ENCODE measurements around the gene COMT.
"Not testable (repeated sequence)": the region's sequence is repeated elsewhere in the genome, so short reads cannot be mapped to it uniquely, and the experiment has no call there.

Gene COMT

GRCh38 chr22:19904935-19905334 lies 36.6 kb upstream of the COMT start:
- no peak for DNase-seq (ENCODE audit: low read depth in 1 of 2, low spot score in 1 of 2)
- no peak overlapping the region for H3K27ac ChIP-seq (replicated peaks)
- H3K4me3 ChIP-seq (replicated peaks; ENCODE audit: insufficient read depth, low read length), result no peak overlapping the region
- TF ChIP-seq REST (IDR thresholded peaks at IDR 0.05; ENCODE audit: insufficient replicate concordance, low read depth), result no peak
- no peak for TF ChIP-seq POLR2AphosphoS5 (IDR thresholded peaks at IDR 0.05; ENCODE audit: low read depth)
- TF ChIP-seq, protein P1, sequence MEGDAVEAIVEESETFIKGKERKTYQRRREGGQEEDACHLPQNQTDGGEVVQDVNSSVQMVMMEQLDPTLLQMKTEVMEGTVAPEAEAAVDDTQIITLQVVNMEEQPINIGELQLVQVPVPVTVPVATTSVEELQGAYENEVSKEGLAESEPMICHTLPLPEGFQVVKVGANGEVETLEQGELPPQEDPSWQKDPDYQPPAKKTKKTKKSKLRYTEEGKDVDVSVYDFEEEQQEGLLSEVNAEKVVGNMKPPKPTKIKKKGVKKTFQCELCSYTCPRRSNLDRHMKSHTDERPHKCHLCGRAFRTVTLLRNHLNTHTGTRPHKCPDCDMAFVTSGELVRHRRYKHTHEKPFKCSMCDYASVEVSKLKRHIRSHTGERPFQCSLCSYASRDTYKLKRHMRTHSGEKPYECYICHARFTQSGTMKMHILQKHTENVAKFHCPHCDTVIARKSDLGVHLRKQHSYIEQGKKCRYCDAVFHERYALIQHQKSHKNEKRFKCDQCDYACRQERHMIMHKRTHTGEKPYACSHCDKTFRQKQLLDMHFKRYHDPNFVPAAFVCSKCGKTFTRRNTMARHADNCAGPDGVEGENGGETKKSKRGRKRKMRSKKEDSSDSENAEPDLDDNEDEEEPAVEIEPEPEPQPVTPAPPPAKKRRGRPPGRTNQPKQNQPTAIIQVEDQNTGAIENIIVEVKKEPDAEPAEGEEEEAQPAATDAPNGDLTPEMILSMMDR (IDR thresholded peaks at IDR 0.05; ENCODE audit: insufficient read depth, low read length), result no peak
- TF ChIP-seq SPI1 (IDR thresholded peaks at IDR 0.05; ENCODE audit: borderline replicate concordance, low read depth), result no peak
- no peak for TF ChIP-seq GABPA (IDR thresholded peaks at IDR 0.05; ENCODE audit: low read depth)
- H3K27me3 ChIP-seq (ENCODE audit: insufficient read depth, poor library complexity, severe bottlenecking), result no peaks in the 10 kb centered on the region

DNA sequence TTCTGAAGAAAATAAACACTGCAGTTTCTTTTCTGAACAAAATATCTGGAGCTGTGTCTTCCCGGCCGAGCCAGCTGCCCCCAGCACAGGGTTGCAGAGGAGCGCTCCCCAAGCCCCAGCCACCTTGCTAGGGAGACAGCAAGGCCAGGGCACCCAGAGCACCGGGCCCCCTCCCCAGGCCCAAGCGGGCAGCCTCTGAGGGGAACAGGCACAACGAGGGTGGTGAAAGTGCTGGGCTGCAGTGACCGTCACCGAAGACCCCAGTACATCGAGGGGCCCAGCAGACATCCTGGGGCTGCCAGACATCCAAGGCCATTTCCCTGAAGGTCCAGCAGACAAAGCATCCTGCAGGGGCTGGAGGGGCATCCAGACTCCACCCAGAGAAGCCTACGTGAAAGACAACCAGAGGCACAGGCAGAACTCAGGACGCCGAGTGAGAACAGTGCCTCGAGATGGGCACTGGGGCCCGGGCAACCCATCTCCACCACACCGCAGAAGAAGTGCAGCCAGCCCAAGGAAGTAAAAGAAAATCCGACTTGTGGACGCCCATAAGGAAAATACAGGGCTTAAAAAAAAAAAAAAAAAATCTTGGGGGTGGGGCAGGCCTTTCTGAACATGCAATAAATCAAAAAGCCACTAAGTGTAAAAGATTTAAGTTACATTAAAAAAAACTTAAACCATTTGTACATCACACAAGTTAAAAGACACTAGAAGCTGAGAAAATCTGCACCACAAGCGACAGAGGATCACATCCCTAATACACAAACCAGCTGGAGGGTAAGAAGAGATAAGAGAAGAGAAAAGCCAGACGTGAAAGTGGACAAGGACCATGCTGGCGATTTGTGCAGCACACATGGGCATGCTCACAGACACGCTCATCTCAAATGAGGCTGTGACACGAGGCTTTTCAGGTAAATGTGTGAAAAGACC lies 36.0 kb upstream of the COMT start:
- no peak for TF ChIP-seq SPI1 (IDR thresholded peaks at IDR 0.05; ENCODE audit: borderline replicate concordance, low read depth)
- TF ChIP-seq, protein P1 (IDR thresholded peaks at IDR 0.05; ENCODE audit: insufficient read depth, low read length), result no peak
- TF ChIP-seq GABPA (IDR thresholded peaks at IDR 0.05; ENCODE audit: low read depth), result no peak
- no peak for TF ChIP-seq POLR2AphosphoS5 (IDR thresholded peaks at IDR 0.05; ENCODE audit: low read depth)
- no peak for TF ChIP-seq REST (IDR thresholded peaks at IDR 0.05; ENCODE audit: insufficient replicate concordance, low read depth)
- Histone ChIP-seq H3K27ac (replicated peaks) (no peak overlapping the region), H3K27me3 (ENCODE audit: insufficient read depth, poor library complexity, severe bottlenecking) (no peaks in the 10 kb centered on the region), H3K4me3 (replicated peaks; ENCODE audit: insufficient read depth, low read length) (no peak overlapping the region)
- DNase-seq (ENCODE audit: low read depth in 1 of 2, low spot score in 1 of 2), result no peak

GRCh38 chr22:19906864-19907263 lies 34.7 kb upstream of the COMT start:
- DNase-seq (ENCODE audit: low read depth in 1 of 2, low spot score in 1 of 2); H3K4me3 ChIP-seq (replicated peaks; ENCODE audit: insufficient read depth, low read length); H3K27me3 ChIP-seq (ENCODE audit: insufficient read depth, poor library complexity, severe bottlenecking); H3K27ac ChIP-seq (replicated peaks): not testable (repeated sequence)

DNA sequence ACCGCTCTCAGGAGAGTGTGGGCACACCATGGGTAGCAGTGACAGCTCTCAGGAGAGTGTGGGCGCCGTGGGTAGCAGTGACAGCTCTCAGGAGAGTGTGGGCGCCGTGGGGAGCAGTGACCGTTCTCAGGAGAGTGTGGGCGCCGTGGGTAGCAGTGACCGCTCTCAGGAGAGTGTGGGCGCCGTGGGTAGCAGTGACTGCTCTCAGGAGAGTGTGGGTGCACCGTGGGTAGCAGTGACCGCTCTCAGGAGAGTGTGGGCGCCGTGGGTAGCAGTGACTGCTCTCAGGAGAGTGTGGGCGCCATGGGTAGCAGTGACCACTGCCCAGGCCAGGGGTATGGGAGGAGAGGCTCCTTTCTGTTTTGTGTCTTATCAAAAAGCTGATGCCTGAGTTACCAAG lies 33.7 kb upstream of the COMT start:
- not testable (repeated sequence) for H3K4me3 ChIP-seq (replicated peaks; ENCODE audit: insufficient read depth, low read length); DNase-seq (ENCODE audit: low read depth in 1 of 2, low spot score in 1 of 2); H3K27ac ChIP-seq (replicated peaks); H3K27me3 ChIP-seq (ENCODE audit: insufficient read depth, poor library complexity, severe bottlenecking)

Measured in HL-60 (cell line).